Esophagus muscularis mucosa (tissue), 4 donors: Measurements from ENCODE around the gene SERPINA12. TPM values are rescaled to one million over a fixed set of nuclear protein-coding genes. Genes with fewer than 3 reads are reported as not detected.

Experiments
- DNase-seq: peaks from one replicate; pipeline ENCODE4 v3.0.0-alpha.2; 2017; ENCODE audit errors: extremely low spot score
- H3K27ac ChIP-seq, 4 donors: fragments of 200-600 bp; sonication (generic); replicated peaks in 1 of 4; 1 replicate in 3 of 4; 2 replicates in 1 of 4; pipeline ENCODE4 v1.5.1; 2016 to 2019; ENCODE audit warnings: mild to moderate bottlenecking in 1 of 4
- H3K27me3 ChIP-seq, 4 donors: fragments of 200-600 bp; sonication (generic); one replicate each; pipeline versions ENCODE4 v1.5.1 to v1.6.0; 2016 to 2019
- H3K36me3 ChIP-seq, 4 donors: fragments of 200-600 bp; sonication (generic); one replicate each; pipeline ENCODE4 v1.5.1; 2016 to 2019
- H3K4me1 ChIP-seq, 4 donors: fragments of 200-600 bp; sonication (generic); one replicate each; pipeline ENCODE4 v1.5.1; 2016 to 2019
- H3K4me3 ChIP-seq, 4 donors: fragments of 200-600 bp; sonication (generic); 1 replicate in 2 of 4; 2 replicates in 2 of 4; pipeline ENCODE4 v1.5.1; 2016 to 2019; ENCODE audit warnings: mild to moderate bottlenecking in 4 of 4, moderate library complexity in 1 of 4
- H3K9me3 ChIP-seq, 4 donors: fragments of 200-600 bp; sonication (generic); 1 replicate in 3 of 4; 2 replicates in 1 of 4; pipeline ENCODE4 v1.5.1; 2016 to 2019
- EP300 ChIP-seq: sonication (generic); formaldehyde crosslinking; IDR thresholded peaks from one replicate; pipeline ENCODE4 v1.6.1; 2017; ENCODE audit warnings: antibody characterized with exemption
- POLR2A ChIP-seq: fragments of 450-650 bp; IDR thresholded peaks from one replicate; pipeline ENCODE4 v1.6.1; 2017; ENCODE audit warnings: antibody characterized with exemption, moderate library complexity, mild to moderate bottlenecking, low read depth
- POLR2AphosphoS5 ChIP-seq, 2 donors: sonication (generic); formaldehyde crosslinking; IDR thresholded peaks; one replicate each; pipeline ENCODE4 v1.6.1; 2017; ENCODE audit warnings: antibody characterized with exemption in 2 of 2
- whole genome bisulfite sequencing: methylation state at CpG from one replicate; pipeline ENCODE4 v1.1.5; 2018; 5-methylcytosine and 5-hydroxymethylcytosine counted together
- intact Hi-C: fragments of 100-400 bp; cut with DNase I; formaldehyde crosslinking; loops from one replicate; pipeline ENCODE4 v1.15.1; 2023
- total RNA-seq, 4 donors: library from RNA; depleted of rRNA; stranded (reverse); fragments of >200 nt; gene quantifications; one replicate each; pipeline versions ENCODE4 v1.1.0 to v1.2.1, GENCODE V29; 2016
- TF ChIP-seq, protein P1 (sequence below), 3 experiments: fragments of 200-600 bp in 2 of 3; fragments of 450-650 bp in 1 of 3; sonication (generic) in 2 of 3; IDR thresholded peaks; one replicate each; pipeline ENCODE4 v1.5.1; 2017 to 2019; ENCODE audit warnings: antibody characterized with exemption in 3 of 3, mild to moderate bottlenecking in 2 of 3, moderate library complexity in 1 of 3

The SERPINA12 gene
- total RNA-seq, 4 donors from 2014 or later, result not detected

DNA sequence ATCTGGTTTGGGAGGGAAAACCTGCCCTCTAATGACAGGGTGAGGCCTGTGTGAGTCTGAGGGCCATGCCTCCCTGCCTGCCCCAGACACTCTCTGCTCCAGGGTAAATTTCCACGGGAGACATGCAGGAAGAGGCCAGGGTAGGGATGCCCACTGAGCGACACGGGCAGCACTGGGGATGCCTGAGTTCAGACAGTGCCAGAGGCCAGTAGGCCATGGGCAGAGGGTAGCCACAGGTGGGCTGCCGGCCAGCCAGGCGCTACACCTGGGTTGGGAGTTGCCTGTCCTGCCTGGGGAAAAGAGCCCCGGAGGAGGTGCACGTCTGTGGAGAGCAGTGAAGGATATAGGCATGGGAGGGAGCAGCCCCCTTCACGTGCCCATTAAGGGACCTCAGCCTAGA, 3.6 kb downstream of the SERPINA12 start:
- no peak overlapping the region for H3K27ac ChIP-seq
- no peak for DNase-seq
- H3K36me3 ChIP-seq, result no peaks in the 10 kb centered on the region
- H3K4me3 ChIP-seq, result no peak overlapping the region
- intact Hi-C loops, result no loop called here
- H3K4me1 ChIP-seq, result peaks cover 0 to 3% (median 0%) of the 10 kb centered on the region in 4 donors
- WGBS, result 93% methylated on average over 8 of the region's 8 CpGs
- H3K9me3 ChIP-seq, result no peaks in the 10 kb centered on the region
- H3K27me3 ChIP-seq, result peaks cover 0 to 43% (median 0%) of the 10 kb centered on the region in 4 donors
- TF ChIP-seq POLR2A (no peak), EP300 (no peak), POLR2AphosphoS5 (IDR thresholded peaks at IDR 0.05) (no peak)
- TF ChIP-seq, protein P1, sequence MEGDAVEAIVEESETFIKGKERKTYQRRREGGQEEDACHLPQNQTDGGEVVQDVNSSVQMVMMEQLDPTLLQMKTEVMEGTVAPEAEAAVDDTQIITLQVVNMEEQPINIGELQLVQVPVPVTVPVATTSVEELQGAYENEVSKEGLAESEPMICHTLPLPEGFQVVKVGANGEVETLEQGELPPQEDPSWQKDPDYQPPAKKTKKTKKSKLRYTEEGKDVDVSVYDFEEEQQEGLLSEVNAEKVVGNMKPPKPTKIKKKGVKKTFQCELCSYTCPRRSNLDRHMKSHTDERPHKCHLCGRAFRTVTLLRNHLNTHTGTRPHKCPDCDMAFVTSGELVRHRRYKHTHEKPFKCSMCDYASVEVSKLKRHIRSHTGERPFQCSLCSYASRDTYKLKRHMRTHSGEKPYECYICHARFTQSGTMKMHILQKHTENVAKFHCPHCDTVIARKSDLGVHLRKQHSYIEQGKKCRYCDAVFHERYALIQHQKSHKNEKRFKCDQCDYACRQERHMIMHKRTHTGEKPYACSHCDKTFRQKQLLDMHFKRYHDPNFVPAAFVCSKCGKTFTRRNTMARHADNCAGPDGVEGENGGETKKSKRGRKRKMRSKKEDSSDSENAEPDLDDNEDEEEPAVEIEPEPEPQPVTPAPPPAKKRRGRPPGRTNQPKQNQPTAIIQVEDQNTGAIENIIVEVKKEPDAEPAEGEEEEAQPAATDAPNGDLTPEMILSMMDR (IDR thresholded peaks at IDR 0.05), result no peak

- no peaks in the 10 kb centered on the region for H3K9me3 ChIP-seq
- intact Hi-C loops, result no loop called here
- H3K27me3 ChIP-seq, result peaks cover 0 to 47% (median 0%) of the 10 kb centered on the region in 4 donors
- WGBS, result 100% methylated on average over 4 of the region's 4 CpGs
- no peak for DNase-seq
- no peak for TF ChIP-seq POLR2AphosphoS5 (IDR thresholded peaks at IDR 0.05)
- no peaks in the 10 kb centered on the region for H3K36me3 ChIP-seq
- H3K27ac ChIP-seq, result no peak overlapping the region
- peaks cover 0 to 3% (median 0%) of the 10 kb centered on the region in 4 donors for H3K4me1 ChIP-seq
- no peak overlapping the region for H3K4me3 ChIP-seq
These were observed 4.1 kb downstream of the SERPINA12 start for GRCh38 chr14:94505206-94505605.

DNA sequence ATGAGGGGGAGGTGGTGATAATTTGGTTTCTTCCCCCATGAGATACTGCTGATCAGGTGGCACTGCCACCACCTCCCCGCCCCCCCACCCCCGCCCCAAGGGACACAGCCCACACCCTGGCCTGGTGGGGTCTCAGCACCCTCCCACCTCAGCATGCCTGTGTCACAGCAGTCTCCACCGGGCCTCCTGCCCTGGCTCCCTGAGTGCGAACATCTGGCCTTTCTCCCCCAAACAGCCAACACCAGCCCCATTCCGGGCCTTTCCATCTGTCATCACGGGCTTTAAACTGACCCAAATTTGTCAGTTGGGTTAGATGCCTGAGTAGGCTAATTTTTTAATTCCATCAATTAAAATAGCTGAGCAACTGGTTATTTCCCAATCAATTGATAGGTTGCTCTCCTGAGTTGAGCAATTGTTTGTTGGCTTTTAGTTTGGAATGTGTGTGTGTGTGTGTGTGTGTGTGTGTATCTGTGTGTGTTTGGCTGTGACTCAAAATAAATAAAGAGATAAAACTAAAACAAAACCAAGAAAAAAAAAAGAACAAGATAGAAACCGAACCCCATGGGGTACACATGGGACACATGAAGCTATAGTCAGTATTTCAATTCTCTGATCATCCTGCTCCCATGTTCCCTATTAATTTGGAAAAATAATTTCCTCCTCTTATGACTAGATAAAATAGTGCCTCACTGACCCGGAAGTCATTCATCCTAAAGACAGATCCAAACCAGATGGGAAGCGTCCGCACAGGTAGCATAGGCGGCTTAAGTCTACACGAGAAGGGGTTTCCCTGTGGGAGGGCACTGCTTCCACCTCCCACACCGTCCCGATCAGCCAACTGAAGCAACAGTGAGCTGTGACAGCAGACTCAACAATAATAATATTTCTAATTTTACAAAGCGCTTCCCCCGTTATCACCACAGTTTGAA, 7.4 kb downstream of the SERPINA12 start:
- 40% methylated on average over 12 of the region's 16 CpGs for WGBS
- TF ChIP-seq POLR2AphosphoS5 (IDR thresholded peaks at IDR 0.05) (no peak), EP300 (no peak), POLR2A (no peak)
- TF ChIP-seq, protein P1 (IDR thresholded peaks at IDR 0.05), result no peak
- no peaks in the 10 kb centered on the region for H3K36me3 ChIP-seq

GRCh38 chr14:94500264-94500663, 9.0 kb downstream of the SERPINA12 start:
- Histone ChIP-seq H3K9me3 (no peaks in the 10 kb centered on the region), H3K4me1 (peaks cover 0 to 3% (median 0%) of the 10 kb centered on the region in 4 donors), H3K4me3 (no peak overlapping the region), H3K27me3 (peaks cover 0 to 44% (median 0%) of the 10 kb centered on the region in 4 donors), H3K27ac (no peak overlapping the region), H3K36me3 (no peaks in the 10 kb centered on the region)
- TF ChIP-seq POLR2A, result no peak
- TF ChIP-seq, protein P1 (IDR thresholded peaks at IDR 0.05), result no peak
- TF ChIP-seq EP300, result no peak
- no peak for TF ChIP-seq POLR2AphosphoS5 (IDR thresholded peaks at IDR 0.05)
- intact Hi-C loops, result no loop called here
- WGBS, result 65% methylated on average over 3 of the region's 3 CpGs
- DNase-seq, result no peak

More for the DNA sequence above, 7.4 kb downstream of the SERPINA12 start:
- intact Hi-C loops, result no loop called here
- DNase-seq, result no peak
- Histone ChIP-seq H3K27me3 (peaks cover 0 to 51% (median 0%) of the 10 kb centered on the region in 4 donors), H3K27ac (no peak overlapping the region), H3K4me1 (peaks cover 0 to 3% (median 0%) of the 10 kb centered on the region in 4 donors), H3K4me3 (no peak overlapping the region), H3K9me3 (no peaks in the 10 kb centered on the region)

- no peak for DNase-seq
- TF ChIP-seq, protein P1 (IDR thresholded peaks at IDR 0.05), result no peak
- no peak for TF ChIP-seq EP300
- no peak for TF ChIP-seq POLR2AphosphoS5 (IDR thresholded peaks at IDR 0.05)
- no peak for TF ChIP-seq POLR2A
- no peak overlapping the region for H3K27ac ChIP-seq
- H3K4me3 ChIP-seq, result no peak overlapping the region
- no peaks in the 10 kb centered on the region for H3K9me3 ChIP-seq
- no peaks in the 10 kb centered on the region for H3K36me3 ChIP-seq
- peaks cover 0 to 3% (median 0%) of the 10 kb centered on the region in 4 donors for H3K4me1 ChIP-seq
- H3K27me3 ChIP-seq, result peaks cover 0 to 41% (median 0%) of the 10 kb centered on the region in 4 donors
- 70% methylated on average over 2 of the region's 2 CpGs for WGBS
- intact Hi-C loops, result no loop called here
These were observed 9.6 kb downstream of the SERPINA12 start for GRCh38 chr14:94499673-94500072.
